ENCODE measurements around the gene NTM.

DNA sequence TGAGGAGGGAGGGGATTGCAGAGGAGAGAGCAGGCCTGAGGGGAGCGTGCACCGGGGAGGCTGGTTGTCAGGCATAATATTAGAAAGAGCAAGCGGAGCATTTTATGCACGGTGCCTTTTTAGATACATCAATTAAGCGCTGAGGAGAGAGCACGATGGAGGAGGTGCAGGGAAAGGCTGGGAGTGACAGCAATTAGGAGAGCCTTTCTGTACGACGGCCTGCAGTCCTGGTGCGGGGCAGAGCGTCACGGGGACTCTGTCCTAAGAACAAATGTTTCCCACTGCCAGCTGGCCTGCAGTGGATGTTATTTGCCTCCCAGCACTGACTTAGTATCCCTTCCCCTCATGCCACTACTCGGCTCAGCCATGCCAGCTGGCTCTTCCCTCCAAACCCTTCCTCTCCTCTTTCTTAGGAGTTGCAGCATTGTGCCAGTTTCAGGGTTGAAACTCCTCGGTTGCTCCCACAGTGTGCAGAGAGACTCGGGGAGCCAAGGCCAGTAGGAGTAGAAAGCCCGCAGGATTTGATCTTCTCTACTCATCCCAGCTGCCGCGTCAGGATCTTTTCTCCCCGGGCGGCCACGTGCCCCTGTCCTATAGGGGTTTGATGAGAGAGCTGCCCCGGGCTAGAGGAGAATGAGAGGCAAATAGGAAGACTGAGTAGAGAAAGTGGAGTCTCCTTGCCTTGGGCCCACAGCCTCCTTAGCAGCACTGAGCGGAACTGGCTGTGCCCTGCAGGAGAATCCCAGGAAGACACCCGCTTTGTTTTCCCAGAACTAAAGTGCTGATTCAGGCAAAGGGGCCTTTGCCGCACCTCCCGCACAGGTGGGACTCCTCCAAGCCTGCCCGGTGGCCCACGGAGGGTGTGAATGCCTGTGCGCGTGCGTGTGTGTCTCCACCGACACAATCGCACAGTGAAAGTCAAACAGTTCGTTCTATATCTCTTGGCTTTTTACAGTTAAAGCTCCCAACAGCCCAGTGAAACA lies 875.3 kb downstream of the NTM start:
- TF ChIP-seq POLR2A (IDR thresholded peaks at IDR 0.05) (no peak), POLR2AphosphoS5 (IDR thresholded peaks at IDR 0.05) (no peak), EP300 (IDR thresholded peaks at IDR 0.05) (no peak)
- TF ChIP-seq, protein P1, sequence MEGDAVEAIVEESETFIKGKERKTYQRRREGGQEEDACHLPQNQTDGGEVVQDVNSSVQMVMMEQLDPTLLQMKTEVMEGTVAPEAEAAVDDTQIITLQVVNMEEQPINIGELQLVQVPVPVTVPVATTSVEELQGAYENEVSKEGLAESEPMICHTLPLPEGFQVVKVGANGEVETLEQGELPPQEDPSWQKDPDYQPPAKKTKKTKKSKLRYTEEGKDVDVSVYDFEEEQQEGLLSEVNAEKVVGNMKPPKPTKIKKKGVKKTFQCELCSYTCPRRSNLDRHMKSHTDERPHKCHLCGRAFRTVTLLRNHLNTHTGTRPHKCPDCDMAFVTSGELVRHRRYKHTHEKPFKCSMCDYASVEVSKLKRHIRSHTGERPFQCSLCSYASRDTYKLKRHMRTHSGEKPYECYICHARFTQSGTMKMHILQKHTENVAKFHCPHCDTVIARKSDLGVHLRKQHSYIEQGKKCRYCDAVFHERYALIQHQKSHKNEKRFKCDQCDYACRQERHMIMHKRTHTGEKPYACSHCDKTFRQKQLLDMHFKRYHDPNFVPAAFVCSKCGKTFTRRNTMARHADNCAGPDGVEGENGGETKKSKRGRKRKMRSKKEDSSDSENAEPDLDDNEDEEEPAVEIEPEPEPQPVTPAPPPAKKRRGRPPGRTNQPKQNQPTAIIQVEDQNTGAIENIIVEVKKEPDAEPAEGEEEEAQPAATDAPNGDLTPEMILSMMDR (IDR thresholded peaks at IDR 0.05), result no peak
